Smooth muscle cell (in vitro differentiated cells): Measurements from ENCODE around the gene CISH. TPM values are rescaled to one million over a fixed set of nuclear protein-coding genes. Genes with fewer than 3 reads are reported as not detected.
A peak's percentile ranks its signal among the peaks of the same experiment; 100 is the strongest.

Source experiments
- DNase-seq: peaks from one replicate; lab custom pipeline; 2025; ENCODE audit not compliant: unreplicated experiment; lab: John Stamatoyannopoulos, UW
- H2AFZ ChIP-seq: fragments of 200-600 bp; sonication (generic); 2 replicates; pipeline ENCODE4 v1.6.0; 2016; ENCODE audit warnings: antibody characterized with exemption, low read depth, mild to moderate bottlenecking
- H3F3A ChIP-seq: fragments of 200-600 bp; sonication (generic); 2 replicates; pipeline ENCODE4 v1.6.0; 2017; ENCODE audit warnings: antibody characterized with exemption, low read depth
- H3K27ac ChIP-seq: fragments of 200-600 bp; sonication (generic); 2 replicates; pipeline ENCODE4 v1.5.1; 2016; ENCODE audit warnings: low read depth, mild to moderate bottlenecking
- H3K27me3 ChIP-seq: fragments of 200-600 bp; sonication (generic); 2 replicates; pipeline ENCODE4 v1.6.1; 2016; ENCODE audit warnings: low read depth, mild to moderate bottlenecking
- H3K36me3 ChIP-seq: fragments of 200-600 bp; sonication (generic); 2 replicates; pipeline ENCODE4 v1.5.1; 2016; ENCODE audit warnings: low read depth
- H3K4me1 ChIP-seq: fragments of 200-600 bp; sonication (generic); 2 replicates; pipeline ENCODE4 v1.5.1; 2016; ENCODE audit warnings: low read depth
- H3K4me2 ChIP-seq: fragments of 200-600 bp; sonication (generic); 2 replicates; pipeline ENCODE4 v1.6.0; 2016; ENCODE audit warnings: mild to moderate bottlenecking
- H3K4me3 ChIP-seq: fragments of 200-600 bp; sonication (generic); 2 replicates; pipeline ENCODE4 v1.5.1; 2016; ENCODE audit warnings: mild to moderate bottlenecking
- H3K79me2 ChIP-seq: fragments of 200-600 bp; sonication (generic); 2 replicates; pipeline ENCODE4 v1.6.0; 2016; ENCODE audit warnings: low read depth, mild to moderate bottlenecking
- H3K9ac ChIP-seq: fragments of 200-600 bp; sonication (generic); 2 replicates; pipeline ENCODE4 v1.6.0; 2016; ENCODE audit warnings: low read depth
- H3K9me3 ChIP-seq: fragments of 200-600 bp; sonication (generic); replicated peaks from 2 replicates; pipeline ENCODE4 v1.5.1; 2016; ENCODE audit warnings: low read depth
- H4K20me1 ChIP-seq: fragments of 200-600 bp; sonication (generic); 2 replicates; pipeline ENCODE4 v1.6.0; 2016; ENCODE audit warnings: low read depth
- WGBS: methylation state at CpG from one replicate; pipeline ENCODE4 v1.1.7; 2016; ENCODE audit warnings: low lambda C conversion rate; 5-methylcytosine and 5-hydroxymethylcytosine counted together
- polyA plus RNA-seq: library from polyadenylated mRNA; unstranded; fragments of >200 nt; fragmentation: Nextera tagmentation; extraction: Ambion mirVana; gene quantifications from 2 replicates; pipeline ENCODE4 v1.2.1, GENCODE V29; 2016
- total RNA-seq: library from RNA; depleted of rRNA; stranded (reverse); fragments of >200 nt; gene quantifications from 2 replicates; pipeline ENCODE4 v1.2.3, GENCODE V29; 2014
- TF ChIP-seq, protein P1 (sequence below): fragments of 200-600 bp; sonication (generic); IDR thresholded peaks from 2 replicates; pipeline ENCODE4 v1.5.1; 2017; ENCODE audit warnings: borderline replicate concordance, mild to moderate bottlenecking, antibody characterized with exemption; ENCODE audit not compliant: insufficient read depth, poor library complexity, severe bottlenecking

Gene CISH
- total and polyA plus RNA-seq, 2 experiments from 2014 or later, result 1.8 to 15.9 TPM

DNA sequence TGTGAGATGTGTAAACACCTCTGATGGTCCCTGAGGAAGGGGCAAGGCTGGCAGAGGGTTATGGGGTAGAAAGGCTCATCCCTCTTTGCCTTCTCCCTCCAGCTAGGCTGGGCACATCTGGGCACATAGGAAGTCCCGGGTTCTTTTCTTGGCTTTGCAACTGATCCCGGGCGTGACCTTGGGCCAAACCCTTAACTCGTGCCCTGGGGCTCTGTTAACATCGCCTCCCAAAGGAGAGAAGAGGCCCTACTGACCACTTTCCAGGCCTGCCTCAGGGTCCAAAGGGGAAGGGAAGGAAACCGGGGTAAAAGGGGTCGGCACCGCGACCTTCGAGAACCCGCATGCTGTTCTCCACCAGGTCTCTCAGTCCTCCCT lies 44.6 kb downstream of the CISH start:
- TF ChIP-seq, protein P1, sequence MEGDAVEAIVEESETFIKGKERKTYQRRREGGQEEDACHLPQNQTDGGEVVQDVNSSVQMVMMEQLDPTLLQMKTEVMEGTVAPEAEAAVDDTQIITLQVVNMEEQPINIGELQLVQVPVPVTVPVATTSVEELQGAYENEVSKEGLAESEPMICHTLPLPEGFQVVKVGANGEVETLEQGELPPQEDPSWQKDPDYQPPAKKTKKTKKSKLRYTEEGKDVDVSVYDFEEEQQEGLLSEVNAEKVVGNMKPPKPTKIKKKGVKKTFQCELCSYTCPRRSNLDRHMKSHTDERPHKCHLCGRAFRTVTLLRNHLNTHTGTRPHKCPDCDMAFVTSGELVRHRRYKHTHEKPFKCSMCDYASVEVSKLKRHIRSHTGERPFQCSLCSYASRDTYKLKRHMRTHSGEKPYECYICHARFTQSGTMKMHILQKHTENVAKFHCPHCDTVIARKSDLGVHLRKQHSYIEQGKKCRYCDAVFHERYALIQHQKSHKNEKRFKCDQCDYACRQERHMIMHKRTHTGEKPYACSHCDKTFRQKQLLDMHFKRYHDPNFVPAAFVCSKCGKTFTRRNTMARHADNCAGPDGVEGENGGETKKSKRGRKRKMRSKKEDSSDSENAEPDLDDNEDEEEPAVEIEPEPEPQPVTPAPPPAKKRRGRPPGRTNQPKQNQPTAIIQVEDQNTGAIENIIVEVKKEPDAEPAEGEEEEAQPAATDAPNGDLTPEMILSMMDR, result no peak
- WGBS, result 27% methylated on average over 11 of the region's 11 CpGs
- Histone ChIP-seq H3K27ac (no peak overlapping the region), H3K4me2 (peak overlapping the region; percentile 88), H4K20me1 (no peaks in the 10 kb centered on the region), H3K79me2 (peaks cover 6% of the 10 kb centered on the region), H2AFZ (peak overlapping the region; percentile 86), H3F3A (peaks cover 4% of the 10 kb centered on the region), H3K9ac (peak overlapping the region; percentile 50), H3K36me3 (no peaks in the 10 kb centered on the region), H3K4me3 (peak overlapping the region; percentile 67), H3K4me1 (peaks cover 3% of the 10 kb centered on the region), H3K9me3 (no peaks in the 10 kb centered on the region), H3K27me3 (no peaks in the 10 kb centered on the region)
- no peak for DNase-seq

DNA sequence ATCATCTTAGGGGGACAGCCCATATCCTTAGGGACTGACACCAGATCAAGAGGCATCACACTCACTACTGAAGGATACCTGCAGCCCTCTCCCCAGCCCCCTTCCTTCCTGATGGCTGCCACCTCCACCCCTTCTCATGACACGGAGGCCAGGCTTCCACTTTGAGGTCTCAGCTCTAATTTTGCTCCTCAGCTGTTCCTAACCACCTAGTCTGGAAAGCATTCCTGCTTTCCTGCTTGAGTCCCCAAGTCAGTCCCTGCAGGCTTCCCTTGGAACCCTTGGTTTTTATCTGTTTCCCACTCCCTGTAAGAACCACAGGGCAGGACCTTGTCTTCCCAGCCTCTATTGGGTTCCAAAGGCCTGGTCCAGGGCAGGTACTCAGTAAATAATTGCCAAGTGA lies 47.3 kb downstream of the CISH start:
- Histone ChIP-seq H3F3A (peaks cover 4% of the 10 kb centered on the region), H3K27me3 (no peaks in the 10 kb centered on the region), H3K79me2 (no peaks in the 10 kb centered on the region), H3K9ac (no peak overlapping the region), H4K20me1 (no peaks in the 10 kb centered on the region), H3K4me3 (no peak overlapping the region), H3K36me3 (no peaks in the 10 kb centered on the region), H3K4me2 (no peak overlapping the region), H3K27ac (no peak overlapping the region), H3K4me1 (peaks cover 3% of the 10 kb centered on the region), H3K9me3 (no peaks in the 10 kb centered on the region), H2AFZ (no peak overlapping the region)
- WGBS, result 87% methylated on average over 1 of the region's 1 CpG
- TF ChIP-seq, protein P1, result no peak
- no peak for DNase-seq

DNA sequence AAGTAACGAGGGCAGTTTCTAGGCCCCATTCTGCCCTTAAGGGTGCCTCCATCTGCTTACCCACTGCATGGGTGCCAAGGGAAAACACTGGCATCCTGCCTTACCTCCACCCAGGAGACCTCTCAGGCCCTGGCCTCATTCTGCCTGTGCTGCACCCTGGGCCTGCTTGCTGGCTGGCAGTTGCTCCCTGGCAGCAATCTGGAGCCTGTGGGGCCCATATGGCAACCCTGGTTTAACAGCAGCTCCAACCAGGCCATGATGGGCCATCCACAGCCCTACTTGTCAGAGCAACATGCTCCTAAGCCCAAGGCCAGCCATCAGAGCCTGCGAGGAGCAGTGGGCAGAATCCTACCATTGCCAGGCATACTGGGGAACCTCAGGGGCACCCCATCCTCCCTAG lies 47.7 kb downstream of the CISH start:
- H3K36me3 ChIP-seq, result no peaks in the 10 kb centered on the region
- WGBS, result 87% methylated on average over 2 of the region's 2 CpGs
- TF ChIP-seq, protein P1, result no peak
- no peak overlapping the region for H3K9ac ChIP-seq
- H3F3A ChIP-seq, result peaks cover 4% of the 10 kb centered on the region
- peaks cover 3% of the 10 kb centered on the region for H3K4me1 ChIP-seq
- no peaks in the 10 kb centered on the region for H3K27me3 ChIP-seq
- H3K4me3 ChIP-seq, result no peak overlapping the region
- H3K9me3 ChIP-seq, result no peaks in the 10 kb centered on the region
- H4K20me1 ChIP-seq, result no peaks in the 10 kb centered on the region
- no peak overlapping the region for H3K27ac ChIP-seq
- H3K79me2 ChIP-seq, result no peaks in the 10 kb centered on the region
- DNase-seq, result no peak
- no peak overlapping the region for H2AFZ ChIP-seq
- no peak overlapping the region for H3K4me2 ChIP-seq

DNA sequence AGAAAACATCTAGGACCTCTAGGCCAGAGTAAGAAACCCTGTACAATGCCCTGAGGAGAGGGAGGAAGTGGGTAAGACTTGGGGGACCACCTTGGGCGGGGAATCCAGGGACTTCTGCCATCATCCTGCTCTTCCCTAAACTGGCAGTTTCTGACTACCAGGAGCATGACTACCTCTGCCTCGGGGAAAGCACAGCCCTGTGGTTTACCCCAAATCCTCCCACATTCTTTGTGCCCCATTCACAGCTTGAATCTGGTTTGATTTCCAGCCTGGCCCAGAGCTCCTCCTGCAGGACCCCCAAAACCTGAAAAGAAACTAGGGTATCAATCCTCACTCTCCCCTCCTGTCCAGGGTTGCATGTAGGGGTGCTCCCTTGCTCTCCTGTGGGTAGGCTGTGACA lies 48.7 kb downstream of the CISH start:
- TF ChIP-seq, protein P1, result no peak
- DNase-seq, result no peak
- no peaks in the 10 kb centered on the region for H3K9me3 ChIP-seq
- H3K4me1 ChIP-seq, result peaks cover 2% of the 10 kb centered on the region
- no peaks in the 10 kb centered on the region for H3K36me3 ChIP-seq
- H3F3A ChIP-seq, result peaks cover under 1% of the 10 kb centered on the region
- no peak overlapping the region for H3K27ac ChIP-seq
- no peak overlapping the region for H3K4me2 ChIP-seq
- H2AFZ ChIP-seq, result no peak overlapping the region
- no peak overlapping the region for H3K4me3 ChIP-seq
- WGBS, result 51% methylated on average over 2 of the region's 2 CpGs
- H3K27me3 ChIP-seq, result no peaks in the 10 kb centered on the region
- no peaks in the 10 kb centered on the region for H3K79me2 ChIP-seq
- H3K9ac ChIP-seq, result no peak overlapping the region
- no peaks in the 10 kb centered on the region for H4K20me1 ChIP-seq
